ENCODE results near the gene WRNIP1.

The WRNIP1 gene

GRCh38 chr6:2740581-2740980 lies 24.6 kb upstream of the WRNIP1 start:
- in situ Hi-C loops (cut with MboI; ENCODE audit: low sequenced_read_pairs) = no loop called here

- in situ Hi-C loops (cut with MboI; ENCODE audit: low sequenced_read_pairs) = no loop called here
Observed at GRCh38 chr6:2741756-2742155, 23.4 kb upstream of the WRNIP1 start.

- in situ Hi-C loops (cut with MboI; ENCODE audit: low sequenced_read_pairs) = no loop called here
Observed at GRCh38 chr6:2743280-2744208, 21.6 kb upstream of the WRNIP1 start.

DNA sequence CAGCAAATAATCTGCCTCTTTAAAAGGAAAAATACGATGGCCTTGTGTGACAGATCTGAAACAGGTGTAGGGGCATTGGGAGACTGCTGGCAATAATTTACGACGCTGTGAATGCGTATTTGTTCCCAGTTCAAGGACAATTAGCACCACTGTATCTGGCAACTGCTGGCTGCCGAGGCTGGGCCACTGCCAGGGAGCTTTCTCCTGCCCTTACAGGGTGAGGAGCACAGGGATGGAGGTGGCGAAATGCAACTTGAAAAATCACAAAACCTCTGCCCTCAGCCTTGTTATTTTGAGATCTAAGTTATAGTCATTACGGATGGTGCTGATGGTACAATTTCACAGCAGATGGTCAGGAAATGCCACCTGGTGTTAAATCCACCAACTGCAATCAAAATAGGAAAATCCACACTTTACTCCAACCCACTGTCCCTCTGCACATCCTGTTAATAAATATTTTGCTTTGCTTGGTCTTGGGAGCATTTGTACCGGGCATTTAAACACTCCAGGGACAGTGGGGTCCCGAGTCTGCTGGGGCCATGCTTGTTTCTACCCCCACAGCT lies 20.9 kb upstream of the WRNIP1 start:
- in situ Hi-C loops (cut with MboI; ENCODE audit: low sequenced_read_pairs) = no loop called here

DNA sequence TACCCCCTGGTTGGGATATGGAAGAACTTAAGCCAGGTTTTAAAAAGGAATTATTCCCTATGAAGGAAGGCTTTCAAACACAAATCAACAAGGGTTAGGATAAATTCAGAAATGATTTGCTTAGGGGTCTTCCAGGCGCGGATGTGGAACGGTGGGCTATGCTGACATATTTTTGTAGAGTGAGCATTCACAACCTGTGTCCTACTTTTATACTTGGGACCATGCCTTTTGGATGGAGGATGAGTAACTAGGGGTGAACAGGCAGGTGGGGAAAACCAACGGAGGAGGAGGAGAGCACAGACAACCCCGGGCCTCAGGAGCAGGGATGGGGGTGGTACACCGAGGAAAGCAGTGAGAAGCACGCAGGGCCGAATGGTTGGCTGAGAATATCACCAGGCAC lies 20.4 kb upstream of the WRNIP1 start:
- in situ Hi-C loops (cut with MboI; ENCODE audit: low sequenced_read_pairs) = no loop called here

DNA sequence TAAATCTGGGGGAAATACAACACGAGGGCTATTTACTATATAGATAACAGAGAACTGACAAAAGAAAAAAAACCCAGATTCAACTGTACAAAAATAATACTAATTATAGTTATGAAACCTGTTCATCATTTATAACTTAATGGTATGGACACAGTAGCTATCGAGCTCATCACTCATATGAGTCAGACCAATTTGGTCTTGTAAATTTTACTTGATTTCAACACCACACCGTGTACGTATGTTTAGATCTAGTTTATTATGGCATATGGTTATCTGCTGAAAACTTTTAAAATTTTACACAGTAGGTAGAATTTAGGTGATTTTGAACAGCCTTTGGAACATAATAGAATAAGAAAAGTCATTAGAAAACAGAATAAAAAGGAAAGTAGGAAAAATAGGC lies 19.9 kb upstream of the WRNIP1 start:
- in situ Hi-C loops (cut with MboI; ENCODE audit: low sequenced_read_pairs) = no loop called here

- in situ Hi-C loops (cut with MboI; ENCODE audit: low sequenced_read_pairs) = no loop called here
Observed at GRCh38 chr6:2746557-2747061, 18.6 kb upstream of the WRNIP1 start.

DNA sequence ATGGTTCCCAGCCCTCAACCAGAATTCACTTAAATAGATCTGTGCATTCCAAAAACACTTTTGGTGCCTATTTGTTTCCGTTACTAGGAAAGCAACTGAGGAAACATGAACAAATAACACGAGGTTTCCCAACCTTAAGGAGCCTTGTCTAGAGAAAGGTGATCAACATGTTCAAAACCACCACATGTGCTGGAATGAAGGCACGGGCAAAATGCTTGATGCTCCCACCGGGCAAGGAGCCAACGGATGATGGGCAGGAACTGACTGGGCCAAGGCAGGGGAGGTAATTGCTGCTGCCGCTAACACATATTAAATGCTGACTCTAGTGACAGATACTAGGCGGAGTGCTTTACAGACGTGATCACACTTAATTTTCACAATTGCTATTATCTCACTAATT lies 17.0 kb upstream of the WRNIP1 start:
- in situ Hi-C loops (cut with MboI; ENCODE audit: low sequenced_read_pairs) = no loop called here

DNA sequence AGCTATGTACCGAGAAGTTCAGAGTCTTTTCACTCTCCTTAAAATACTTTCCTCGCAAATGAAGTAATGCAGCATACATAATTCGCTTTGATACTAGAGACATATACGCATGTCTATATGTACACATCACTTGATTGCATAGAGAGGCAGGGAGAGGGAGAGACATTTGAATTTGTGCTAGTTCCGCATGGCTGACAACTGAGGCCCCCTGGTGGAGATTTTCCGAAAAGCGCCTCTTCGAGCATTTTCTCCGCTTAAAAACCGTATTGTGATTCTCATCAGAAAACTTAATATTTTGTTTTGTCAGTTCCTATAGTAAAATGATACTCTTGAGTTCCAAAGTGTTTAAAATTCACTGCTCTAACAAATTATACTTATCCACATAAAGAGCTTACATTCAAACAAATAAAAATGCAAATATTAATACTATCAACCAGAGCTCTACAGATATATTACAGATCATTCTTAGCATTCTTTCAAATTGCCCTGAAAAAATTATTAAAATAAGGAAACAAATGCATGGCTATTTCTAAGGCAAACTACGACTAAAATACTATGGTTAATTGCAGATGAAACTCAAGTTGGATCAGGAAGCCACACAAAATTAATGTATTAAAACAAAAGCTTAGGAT lies 15.1 kb upstream of the WRNIP1 start:
- in situ Hi-C loops (cut with MboI; ENCODE audit: low sequenced_read_pairs) = no loop called here

- in situ Hi-C loops (cut with MboI; ENCODE audit: low sequenced_read_pairs) = no loop called here
Observed at GRCh38 chr6:2750832-2751231, 14.4 kb upstream of the WRNIP1 start, which contains the start of gene MYLK4. Gene MYLK4 (minus strand): TSS chr6:2750922. CDS start chr6:2749294, 1,628 bp downstream.

DNA sequence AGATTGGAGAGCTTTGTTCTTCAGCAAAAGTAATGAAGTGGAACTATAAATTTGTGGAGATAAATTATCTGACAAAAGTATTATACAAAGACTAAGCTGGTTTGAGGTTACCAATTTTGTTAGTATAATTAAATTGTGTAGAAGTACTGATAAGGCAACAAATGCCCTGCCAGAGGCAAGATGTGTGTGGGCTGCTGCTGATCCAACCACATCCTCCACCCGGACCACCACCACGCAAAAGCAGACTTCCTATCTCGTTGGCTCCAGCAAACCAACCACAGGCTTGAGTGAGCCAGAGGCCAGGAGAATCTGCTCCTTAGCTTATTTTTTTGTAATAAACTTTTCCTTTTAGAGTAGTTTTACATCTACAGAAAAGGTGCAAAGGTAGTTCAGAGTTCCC lies 13.3 kb upstream of the WRNIP1 start:
- in situ Hi-C loops (cut with MboI; ENCODE audit: low sequenced_read_pairs) = no loop called here

- in situ Hi-C loops (cut with MboI; ENCODE audit: low sequenced_read_pairs) = no loop called here
Observed at GRCh38 chr6:2752477-2753109, 12.6 kb upstream of the WRNIP1 start.

DNA sequence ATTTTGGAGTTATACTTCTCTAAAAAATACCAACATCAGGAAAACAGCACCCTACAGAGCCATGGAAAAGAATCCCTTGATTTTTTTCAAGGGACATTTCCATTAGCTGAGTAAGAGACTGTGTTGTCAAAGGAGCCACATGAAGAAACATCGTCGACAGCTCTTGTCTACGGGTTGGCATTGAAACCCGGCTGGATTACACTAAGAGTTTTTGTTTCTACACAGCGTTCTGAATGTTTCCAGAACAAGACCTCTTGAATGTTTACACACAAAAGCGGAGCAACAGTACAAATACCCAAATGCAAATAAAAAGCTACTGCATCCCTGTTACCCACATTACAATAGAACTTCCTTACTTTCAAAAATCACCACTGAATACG lies 12.1 kb upstream of the WRNIP1 start:
- in situ Hi-C loops (cut with MboI; ENCODE audit: low sequenced_read_pairs) = no loop called here

DNA sequence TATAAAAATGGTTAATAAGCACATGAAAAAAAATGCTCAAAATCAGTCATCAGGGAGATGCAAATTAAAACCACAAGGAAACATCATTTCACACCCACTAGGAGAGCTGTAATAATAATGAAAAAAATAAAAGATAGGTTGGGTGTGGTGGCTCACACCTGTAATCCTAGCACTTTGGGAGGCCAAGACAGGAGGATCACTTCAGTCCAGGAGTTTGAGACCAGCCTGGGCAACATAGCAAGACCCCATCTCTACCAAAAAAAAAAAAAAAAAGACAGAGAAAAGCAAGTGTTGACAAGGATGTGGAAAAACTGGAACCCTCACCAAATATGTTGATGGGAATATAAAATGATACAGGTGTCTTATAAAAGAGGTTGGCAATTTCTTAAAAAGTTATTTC lies 11.4 kb upstream of the WRNIP1 start:
- in situ Hi-C loops (cut with MboI; ENCODE audit: low sequenced_read_pairs) = no loop called here

DNA sequence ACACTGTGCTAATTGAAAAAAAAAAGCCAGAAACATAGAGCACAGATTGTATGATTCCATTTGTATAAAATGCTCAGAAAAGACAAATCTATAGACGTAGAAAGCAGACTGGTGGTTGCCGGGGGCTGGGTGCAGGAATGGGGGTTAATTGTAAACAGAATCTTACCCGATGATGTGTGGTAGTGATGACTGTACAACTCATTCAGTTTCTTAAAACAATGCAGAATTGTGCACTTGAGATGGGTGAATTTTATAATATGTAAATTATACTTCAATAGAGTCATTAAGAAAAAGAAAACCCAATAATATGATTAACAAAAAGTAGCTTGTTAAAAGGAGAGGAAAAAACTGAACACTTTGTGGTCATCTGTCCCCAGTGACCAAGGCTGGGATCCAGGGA lies 10.8 kb upstream of the WRNIP1 start:
- in situ Hi-C loops (cut with MboI; ENCODE audit: low sequenced_read_pairs) = no loop called here

- in situ Hi-C loops (cut with MboI; ENCODE audit: low sequenced_read_pairs) = no loop called here
Observed at GRCh38 chr6:2754911-2755310, 10.3 kb upstream of the WRNIP1 start.

DNA sequence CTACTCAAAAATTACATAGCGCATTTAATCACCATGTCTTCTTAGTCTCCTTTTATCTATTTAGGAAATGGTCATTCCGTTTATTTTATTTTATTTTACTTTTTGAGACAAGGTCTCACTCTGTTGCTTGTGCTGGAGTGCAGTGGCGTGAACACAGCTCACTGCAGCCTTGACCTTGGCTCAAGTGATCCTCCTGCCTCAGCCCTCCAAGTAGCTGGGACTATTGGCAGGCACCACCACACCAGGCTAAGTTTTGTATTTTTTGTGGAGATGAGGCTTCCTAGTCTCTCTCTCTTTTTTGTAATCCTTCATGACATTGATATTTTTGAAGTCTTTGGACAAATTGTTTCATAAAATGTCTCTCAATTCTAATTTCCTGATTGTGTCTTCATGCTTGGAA lies 9.7 kb upstream of the WRNIP1 start:
- in situ Hi-C loops (cut with MboI; ENCODE audit: low sequenced_read_pairs) = no loop called here

DNA sequence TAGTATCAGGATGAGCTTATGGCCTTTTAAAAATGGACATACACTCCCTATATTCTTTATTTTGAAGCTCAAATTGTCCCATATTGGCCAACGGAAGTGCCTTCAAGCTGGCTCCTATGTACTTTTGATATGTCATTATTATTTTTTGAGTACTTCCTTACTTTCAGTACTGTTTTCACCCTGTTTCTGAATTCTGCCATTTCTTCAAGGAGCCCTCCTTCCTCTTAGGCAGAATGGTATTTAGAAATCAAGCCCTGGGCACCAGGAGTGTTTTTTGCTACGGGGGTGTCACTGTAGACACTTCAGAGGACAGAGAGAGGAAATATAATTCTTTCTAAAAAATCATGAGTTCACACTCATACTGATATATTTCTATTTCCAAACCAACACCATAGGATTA lies 9.0 kb upstream of the WRNIP1 start:
- in situ Hi-C loops (cut with MboI; ENCODE audit: low sequenced_read_pairs) = no loop called here

DNA sequence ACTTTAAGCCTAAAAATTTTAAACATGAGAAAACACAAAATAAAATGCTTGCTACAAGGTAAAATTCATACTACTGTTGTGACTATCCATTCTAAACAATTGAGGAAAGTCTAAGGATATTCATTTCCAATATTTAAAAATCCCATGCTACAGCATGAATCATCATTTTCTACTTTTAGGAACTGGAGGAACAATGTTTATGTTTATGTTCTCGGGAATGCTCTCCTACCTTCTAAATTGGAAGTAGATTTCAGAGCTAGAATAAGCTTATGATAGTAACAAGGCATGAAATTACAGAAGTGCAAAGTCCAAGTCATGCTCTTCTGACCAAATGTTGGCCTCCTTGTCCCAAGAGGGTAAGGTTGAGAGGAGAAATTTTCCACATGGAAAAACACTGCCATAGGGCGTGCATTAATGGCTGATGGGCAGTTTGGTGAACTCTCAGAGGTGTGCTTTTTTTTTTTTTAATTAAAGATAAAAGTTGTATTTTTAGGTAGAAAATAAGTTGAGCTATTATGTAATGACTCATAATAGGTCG lies 8.4 kb upstream of the WRNIP1 start:
- in situ Hi-C loops (cut with MboI; ENCODE audit: low sequenced_read_pairs) = no loop called here

- in situ Hi-C loops (cut with MboI; ENCODE audit: low sequenced_read_pairs) = no loop called here
Observed at GRCh38 chr6:2758980-2759379, 6.2 kb upstream of the WRNIP1 start.

All from HL-60/S4 treated with retinoic acid at 250 ng/mL for 4 days and 3 days (cell line).